Measurements from ENCODE around the gene KIF18A. TPM values are rescaled to one million over a fixed set of nuclear protein-coding genes. Genes with fewer than 3 reads are reported as not detected.

Gene KIF18A
- total RNA-seq, 1 experiment from 2014 or later = 20.6 TPM

DNA sequence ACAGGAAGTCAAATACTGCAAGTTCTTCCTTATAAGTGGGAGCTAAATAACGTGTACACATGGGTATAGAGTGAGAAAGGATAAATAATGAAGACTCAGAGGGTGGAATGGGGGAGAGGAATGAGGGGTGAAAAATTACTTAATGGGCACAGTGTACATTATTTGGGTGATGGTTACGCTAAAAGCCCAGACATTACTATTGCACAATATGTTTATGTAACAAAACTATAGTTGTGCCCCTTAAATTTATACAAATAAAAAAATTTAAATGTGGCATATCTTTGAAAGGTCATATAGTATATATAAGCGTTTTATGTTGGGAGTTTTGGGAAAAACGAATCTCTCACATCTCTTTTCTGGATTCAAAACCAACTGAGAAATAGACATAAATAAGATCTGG is 96.1 kb downstream of the KIF18A start:
- ATAC-seq (no peak), DNase-seq (ENCODE audit: low spot score) (no peak)
- POLR2A ChIA-PET = no interaction called here
- Mint-ChIP-seq H3K9me3 (no peaks in the 10 kb centered on the region), H3K36me3 (no peaks in the 10 kb centered on the region), H3K27me3 (ENCODE audit: low read depth) (no peaks in the 10 kb centered on the region), H3K27ac (no peak overlapping the region), H3K4me3 (no peak overlapping the region), H3K4me1 (no peaks in the 10 kb centered on the region)
- TF ChIP-seq ATF2 (CRISPR knock-in tag; IDR thresholded peaks at IDR 0.05; ENCODE audit: borderline replicate concordance, low read depth) (no peak), ZNF317 (CRISPR knock-in tag; IDR thresholded peaks at IDR 0.05; ENCODE audit: borderline replicate concordance, low read depth) (no peak), NR2C2 (CRISPR knock-in tag; IDR thresholded peaks at IDR 0.05) (no peak), JUN (CRISPR knock-in tag; IDR thresholded peaks at IDR 0.05) (no peak), SOX15 (CRISPR knock-in tag; IDR thresholded peaks at IDR 0.05) (no peak)
- TF ChIP-seq, protein P1, sequence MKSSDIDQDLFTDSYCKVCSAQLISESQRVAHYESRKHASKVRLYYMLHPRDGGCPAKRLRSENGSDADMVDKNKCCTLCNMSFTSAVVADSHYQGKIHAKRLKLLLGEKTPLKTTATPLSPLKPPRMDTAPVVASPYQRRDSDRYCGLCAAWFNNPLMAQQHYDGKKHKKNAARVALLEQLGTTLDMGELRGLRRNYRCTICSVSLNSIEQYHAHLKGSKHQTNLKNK (CRISPR knock-in tag; IDR thresholded peaks at IDR 0.05) = no peak
- CTCF ChIA-PET = no interaction called here

GRCh38 chr11:28009996-28010395 is 98.0 kb downstream of the KIF18A start:
- Mint-ChIP-seq H3K4me1 (no peaks in the 10 kb centered on the region), H3K36me3 (no peaks in the 10 kb centered on the region), H3K4me3 (no peak overlapping the region), H3K27ac (no peak overlapping the region), H3K27me3 (ENCODE audit: low read depth) (no peaks in the 10 kb centered on the region), H3K9me3 (no peaks in the 10 kb centered on the region)
- POLR2A ChIA-PET = no interaction called here
- ATAC-seq (no peak), DNase-seq (ENCODE audit: low spot score) (no peak)
- no peak for TF ChIP-seq SOX15 (CRISPR knock-in tag; IDR thresholded peaks at IDR 0.05)
- TF ChIP-seq TP53 (CRISPR knock-in tag; IDR thresholded peaks at IDR 0.05) = no peak
- no peak for TF ChIP-seq ZNF532 (CRISPR knock-in tag; IDR thresholded peaks at IDR 0.05; ENCODE audit: borderline replicate concordance)
- TF ChIP-seq ZNF423 (CRISPR knock-in tag; IDR thresholded peaks at IDR 0.05) = no peak
- no peak for TF ChIP-seq TEAD4 (CRISPR knock-in tag; IDR thresholded peaks at IDR 0.05)
- TF ChIP-seq ZNF425 (CRISPR knock-in tag; conservative IDR thresholded peaks at IDR 0.05) = no peak
- TF ChIP-seq ZBTB43 (CRISPR knock-in tag; IDR thresholded peaks at IDR 0.05) = no peak
- TF ChIP-seq OVOL2 (CRISPR knock-in tag; IDR thresholded peaks at IDR 0.05; ENCODE audit: borderline replicate concordance) = no peak
- CTCF ChIA-PET = no interaction called here

GRCh38 chr11:28009388-28009787 is 98.6 kb downstream of the KIF18A start:
- Mint-ChIP-seq H3K4me1 (no peaks in the 10 kb centered on the region), H3K27me3 (ENCODE audit: low read depth) (no peaks in the 10 kb centered on the region), H3K36me3 (no peaks in the 10 kb centered on the region), H3K27ac (no peak overlapping the region), H3K9me3 (no peaks in the 10 kb centered on the region), H3K4me3 (no peak overlapping the region)
- CTCF ChIA-PET = no interaction called here
- TF ChIP-seq, protein P2, sequence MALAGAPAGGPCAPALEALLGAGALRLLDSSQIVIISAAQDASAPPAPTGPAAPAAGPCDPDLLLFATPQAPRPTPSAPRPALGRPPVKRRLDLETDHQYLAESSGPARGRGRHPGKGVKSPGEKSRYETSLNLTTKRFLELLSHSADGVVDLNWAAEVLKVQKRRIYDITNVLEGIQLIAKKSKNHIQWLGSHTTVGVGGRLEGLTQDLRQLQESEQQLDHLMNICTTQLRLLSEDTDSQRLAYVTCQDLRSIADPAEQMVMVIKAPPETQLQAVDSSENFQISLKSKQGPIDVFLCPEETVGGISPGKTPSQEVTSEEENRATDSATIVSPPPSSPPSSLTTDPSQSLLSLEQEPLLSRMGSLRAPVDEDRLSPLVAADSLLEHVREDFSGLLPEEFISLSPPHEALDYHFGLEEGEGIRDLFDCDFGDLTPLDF (CRISPR knock-in tag; IDR thresholded peaks at IDR 0.05) = no peak
- no peak for TF ChIP-seq IRF1 (CRISPR knock-in tag; IDR thresholded peaks at IDR 0.05)
- no peak for TF ChIP-seq ZNF281 (CRISPR knock-in tag; IDR thresholded peaks at IDR 0.05)
- no peak for TF ChIP-seq GRHL2 (CRISPR knock-in tag; IDR thresholded peaks at IDR 0.05; ENCODE audit: insufficient replicate concordance, severe bottlenecking)
- no peak for TF ChIP-seq JAZF1 (CRISPR knock-in tag; IDR thresholded peaks at IDR 0.05)
- TF ChIP-seq CBFB (CRISPR knock-in tag; IDR thresholded peaks at IDR 0.05; ENCODE audit: low read depth) = no peak
- ATAC-seq (no peak), DNase-seq (ENCODE audit: low spot score) (no peak)
- POLR2A ChIA-PET = no interaction called here
